HG03521 (cell line): ENCODE results near the gene MED27.

ENCODE experiments used
- ATAC-seq: cut with Tn5 transposase; IDR thresholded peaks from one replicate; pipeline ENCODE4 v1.9.1; 2021; ENCODE audit warnings: mild to moderate bottlenecking, moderate library complexity; ENCODE audit not compliant: unreplicated experiment

MED27 gene

GRCh38 chr9:131889437-131890251 is 190.0 kb downstream of the MED27 start:
- no peak for ATAC-seq

DNA sequence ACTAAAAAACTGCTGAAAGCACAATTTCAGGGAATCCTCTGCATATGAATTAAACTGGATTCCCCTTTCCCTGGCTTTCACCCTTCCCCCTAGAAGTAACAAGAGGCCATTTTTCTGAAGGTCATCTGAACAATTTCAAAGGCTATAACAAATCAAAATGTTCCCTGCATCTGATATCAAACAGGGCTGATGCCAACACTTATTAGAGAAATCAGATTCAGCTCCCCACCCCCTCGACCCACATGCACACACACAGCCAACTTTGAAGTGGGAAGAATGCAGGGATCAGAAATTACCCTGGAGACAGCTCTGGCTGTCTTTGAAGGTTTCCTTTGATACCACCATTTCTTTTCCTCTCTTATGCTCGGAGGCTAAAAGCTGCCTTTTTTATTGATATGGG is 190.7 kb downstream of the MED27 start:
- ATAC-seq, result no peak

GRCh38 chr9:131887680-131888079 is 192.0 kb downstream of the MED27 start:
- ATAC-seq, result no peak

GRCh38 chr9:131886826-131887225 is 192.8 kb downstream of the MED27 start:
- no peak for ATAC-seq

- ATAC-seq, result no peak
Observed at GRCh38 chr9:131885144-131885609, 194.5 kb downstream of the MED27 start.

- no peak for ATAC-seq
Observed at GRCh38 chr9:131884222-131884621, 195.4 kb downstream of the MED27 start.

DNA sequence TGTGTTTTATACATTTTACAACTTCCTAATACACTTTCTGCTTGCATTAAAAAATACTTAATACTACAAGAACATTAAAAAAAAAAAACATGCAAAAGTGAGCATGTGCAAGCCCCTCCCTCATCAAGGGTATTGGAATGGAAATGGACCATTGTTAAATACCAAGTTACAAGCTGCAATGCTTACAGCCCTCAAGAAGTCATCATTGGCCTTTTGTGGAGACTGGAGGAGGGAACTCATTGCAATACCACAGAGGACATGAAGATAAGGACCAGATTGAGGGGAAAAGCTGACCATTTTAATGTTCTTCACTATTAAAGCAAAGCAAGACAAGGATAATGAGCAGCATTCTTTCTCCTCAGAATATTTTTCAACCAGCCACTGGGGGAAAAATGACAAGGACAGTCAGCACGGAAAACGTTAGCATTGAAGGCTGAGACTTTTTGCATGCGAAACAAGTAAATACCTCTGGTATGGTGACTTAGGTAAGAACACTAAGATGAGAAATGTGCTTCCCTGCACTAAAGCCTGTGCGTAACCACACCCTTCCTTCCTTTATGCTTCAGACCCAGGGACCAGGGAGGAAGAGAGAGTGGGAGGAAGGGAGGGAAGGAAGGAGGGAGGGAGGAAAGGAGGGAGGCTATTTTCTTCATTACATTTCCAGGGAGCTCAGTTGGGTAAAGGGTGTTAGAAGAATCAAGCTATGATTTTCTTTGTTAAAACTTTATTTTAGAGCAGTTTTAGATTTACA is 198.7 kb downstream of the MED27 start:
- ATAC-seq, result no peak

- no peak for ATAC-seq
Observed at GRCh38 chr9:131879911-131880290, 199.8 kb downstream of the MED27 start.

DNA sequence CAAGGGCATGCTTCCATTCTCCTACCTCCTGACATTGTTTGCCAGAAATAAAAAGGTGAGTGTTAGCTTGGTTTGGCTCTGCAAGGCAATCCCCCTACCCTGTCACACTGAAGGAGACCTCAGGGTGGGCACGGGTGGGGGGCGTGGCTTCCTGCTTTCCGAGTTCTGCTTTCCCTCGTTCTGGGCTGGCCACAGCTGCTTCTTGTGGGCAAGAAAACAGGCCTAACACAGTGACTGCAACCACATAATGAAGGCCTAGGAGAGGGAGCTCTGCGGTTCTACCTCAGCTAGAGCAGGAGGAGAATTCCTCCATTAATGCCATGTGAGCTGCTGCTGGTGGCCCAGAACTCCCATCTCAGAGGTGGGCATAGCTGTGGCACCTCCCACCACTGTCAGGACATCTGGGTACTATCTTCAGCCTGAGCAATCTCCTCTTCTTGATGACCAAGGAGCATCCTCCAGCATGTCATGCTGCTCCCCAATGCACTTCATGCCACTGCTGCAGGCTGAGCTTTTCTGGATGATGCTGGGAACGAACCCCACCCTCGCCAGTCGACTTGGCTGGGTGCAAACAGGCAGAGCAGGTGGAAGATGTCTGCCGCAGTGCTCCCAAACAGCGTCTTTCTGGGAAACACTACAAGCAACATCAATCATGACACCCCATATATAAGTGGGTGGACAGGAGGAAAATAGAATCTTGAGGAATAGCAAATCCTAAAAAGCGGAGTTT is 200.3 kb downstream of the MED27 start:
- no peak for ATAC-seq

- ATAC-seq, result no peak
Observed at GRCh38 chr9:131876486-131876885, 203.2 kb downstream of the MED27 start.

GRCh38 chr9:131875828-131876485 is 203.7 kb downstream of the MED27 start:
- no peak for ATAC-seq

DNA sequence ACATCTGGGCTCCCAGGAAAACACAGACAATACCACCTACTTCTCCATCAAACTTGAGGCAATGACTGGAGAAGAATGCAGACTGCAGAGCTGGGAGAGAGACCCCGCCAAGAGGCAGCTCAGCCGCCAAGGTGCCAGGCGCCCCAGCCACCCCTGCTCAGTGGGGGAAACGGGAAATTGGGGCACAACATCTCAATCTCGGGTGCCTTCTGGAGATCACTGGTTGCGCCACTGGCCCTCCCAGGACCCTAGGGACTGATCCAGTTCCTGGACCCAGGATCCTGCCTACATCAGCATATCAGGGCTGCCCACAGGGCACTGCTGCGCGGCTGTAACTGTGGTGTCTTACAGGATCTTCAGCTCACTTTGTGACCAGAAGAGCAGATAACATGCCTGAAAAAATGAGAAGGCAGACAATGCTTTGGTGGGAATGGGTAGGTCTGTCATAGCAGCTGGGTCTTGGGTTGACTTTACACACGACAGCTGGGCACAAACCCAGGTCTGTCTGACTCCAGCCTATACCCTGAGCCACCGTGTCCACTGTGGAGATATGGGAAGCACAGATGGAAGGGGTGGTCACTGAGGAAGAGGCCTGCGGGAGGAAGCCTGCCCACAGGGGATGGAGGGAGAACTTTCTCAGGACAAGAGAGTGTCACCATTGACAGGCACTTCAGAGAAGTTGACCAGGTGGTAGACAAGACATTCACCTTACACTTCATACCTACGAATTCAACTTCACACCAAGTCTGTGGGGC is 204.6 kb downstream of the MED27 start:
- ATAC-seq, result no peak

DNA sequence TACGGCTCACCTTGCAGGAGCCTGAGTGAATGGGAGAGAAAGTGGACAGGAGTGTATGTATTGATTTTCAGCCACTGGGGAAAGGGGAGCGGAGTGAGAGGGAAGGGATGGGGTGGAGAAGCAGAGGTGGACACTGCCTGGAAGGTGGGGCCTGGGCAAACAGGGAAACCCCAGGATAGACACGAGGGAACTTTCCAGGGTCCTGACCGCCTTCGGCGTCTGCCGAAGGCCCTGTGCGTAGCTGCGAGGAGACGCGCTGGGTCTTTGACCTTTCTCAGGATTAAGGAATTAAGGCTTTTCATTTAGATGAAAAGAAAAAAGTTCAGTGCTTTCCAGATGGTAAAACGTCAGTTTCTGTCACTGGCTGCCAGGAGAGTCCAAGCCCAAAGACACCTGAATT is 205.2 kb downstream of the MED27 start:
- no peak for ATAC-seq

DNA sequence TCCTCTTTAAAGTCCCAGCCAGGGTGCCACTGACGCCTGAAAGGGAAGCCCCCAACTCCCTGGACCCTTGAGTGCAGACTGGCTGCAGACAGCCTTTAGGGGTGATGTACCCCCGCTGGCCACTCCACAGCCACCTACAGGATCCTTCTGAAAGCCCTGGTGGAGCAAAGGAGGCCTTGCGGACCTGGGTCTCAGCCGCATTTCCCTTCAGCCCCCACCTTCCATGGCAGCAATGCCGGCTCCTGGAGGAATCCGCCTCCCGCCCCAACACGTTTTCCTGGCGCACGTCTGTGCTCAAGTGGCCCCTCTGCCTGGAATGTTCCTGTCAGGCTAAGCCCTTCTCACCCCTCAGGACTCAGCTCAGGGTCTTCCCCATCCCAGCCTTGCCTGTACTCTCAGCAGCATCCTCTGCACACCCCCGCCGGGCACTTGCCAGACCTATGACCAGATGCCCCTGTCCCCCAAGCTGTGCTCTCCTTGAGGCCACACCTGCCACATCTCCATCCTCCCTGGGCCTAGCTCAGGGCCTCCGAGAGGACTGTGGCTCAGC is 205.7 kb downstream of the MED27 start:
- no peak for ATAC-seq

GRCh38 chr9:131873335-131873734 is 206.3 kb downstream of the MED27 start:
- no peak for ATAC-seq

- no peak for ATAC-seq
Observed at GRCh38 chr9:131872702-131873101, 207.0 kb downstream of the MED27 start.

GRCh38 chr9:131872006-131872405 is 207.7 kb downstream of the MED27 start:
- ATAC-seq, result no peak

DNA sequence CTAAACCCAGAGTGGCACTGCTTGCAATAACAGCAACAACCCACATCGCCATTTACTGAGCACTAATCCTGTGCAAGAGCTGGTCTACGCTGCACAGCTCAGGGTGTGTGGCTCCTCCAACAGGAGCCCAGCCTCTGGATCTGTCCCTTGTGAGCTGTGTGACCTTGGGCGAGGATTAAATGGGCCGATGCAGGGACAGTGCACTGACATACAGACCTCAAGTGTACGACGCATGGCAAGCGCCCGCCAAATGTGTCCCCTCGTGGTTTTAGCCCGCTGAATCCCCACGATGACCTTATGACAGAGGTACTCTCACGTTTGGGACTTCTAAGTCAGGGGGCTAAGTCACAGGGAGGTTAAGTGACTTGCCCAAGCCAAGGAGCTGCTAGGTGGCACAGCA is 209.5 kb downstream of the MED27 start:
- no peak for ATAC-seq

GRCh38 chr9:131869348-131869747 is 210.3 kb downstream of the MED27 start:
- ATAC-seq, result no peak

DNA sequence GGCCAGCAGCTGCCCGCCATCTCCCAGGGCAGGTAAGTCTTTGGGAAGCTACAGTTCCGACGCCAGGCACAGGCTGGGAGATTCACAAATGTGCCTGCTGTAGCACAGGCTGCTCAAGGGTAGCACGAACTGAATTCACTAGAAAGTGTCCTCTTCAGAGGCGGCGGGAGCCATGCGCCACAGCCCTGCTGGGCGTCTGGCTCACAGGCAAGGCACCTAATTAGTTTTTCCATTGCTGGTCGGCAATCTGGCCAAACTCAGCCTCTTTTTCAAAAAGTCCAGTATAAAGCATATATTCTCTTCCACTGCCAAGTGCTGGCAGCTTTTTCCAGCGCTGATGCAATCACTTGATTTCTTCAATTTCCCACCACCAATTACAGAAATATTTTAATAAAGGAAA is 210.9 kb downstream of the MED27 start:
- ATAC-seq, result no peak
